Endodermal cell (in vitro differentiated cells): ENCODE data around the gene AEBP1. TPM values are rescaled to one million over a fixed set of nuclear protein-coding genes. Genes with fewer than 3 reads are reported as not detected.
A peak's percentile ranks its signal among the peaks of the same experiment; 100 is the strongest.

Source experiments
- DNase-seq: peaks from one replicate; pipeline ENCODE4 v3.0.0-alpha.2; 2017
- H3K27ac ChIP-seq: 2 replicates; pipeline ENCODE4 v1.5.1; 2013; ENCODE audit warnings: mild to moderate bottlenecking, low read depth, low read length, moderate library complexity
- H3K27me3 ChIP-seq: 2 replicates; pipeline ENCODE4 v1.6.1; 2013; ENCODE audit warnings: mild to moderate bottlenecking, low read length, moderate library complexity; ENCODE audit not compliant: insufficient read depth, control insufficient read depth, poor library complexity, severe bottlenecking
- H3K36me3 ChIP-seq: 2 replicates; pipeline ENCODE4 v1.7.0; 2013; ENCODE audit warnings: mild to moderate bottlenecking, low read length, moderate library complexity; ENCODE audit not compliant: control insufficient read depth, insufficient read depth
- H3K4me1 ChIP-seq: one replicate; pipeline ENCODE4 v1.7.0; 2013; ENCODE audit warnings: low read length; ENCODE audit not compliant: control insufficient read depth, insufficient read depth
- H3K4me3 ChIP-seq: 2 replicates; pipeline ENCODE4 v1.5.1; 2013; ENCODE audit warnings: mild to moderate bottlenecking, low read length, moderate library complexity
- H3K9ac ChIP-seq: 2 replicates; pipeline ENCODE4 v1.6.1; 2013; ENCODE audit warnings: mild to moderate bottlenecking, low read length, moderate library complexity; ENCODE audit not compliant: poor library complexity, severe bottlenecking; ENCODE audit errors: extremely low read depth
- H3K9me3 ChIP-seq: 2 replicates; pipeline ENCODE4 v1.6.1; 2013; ENCODE audit warnings: mild to moderate bottlenecking, low read length, moderate library complexity; ENCODE audit not compliant: control insufficient read depth
- H3K27ac Mint-ChIP-seq: 2 replicates; pipeline ENCODE4 v1.8.0; 2020; ENCODE audit warnings: mixed read lengths
- H3K27me3 Mint-ChIP-seq: 2 replicates; pipeline ENCODE4 v1.8.0; 2021; ENCODE audit warnings: mild to moderate bottlenecking, mixed read lengths; ENCODE audit not compliant: insufficient read depth
- H3K36me3 Mint-ChIP-seq: 2 replicates; pipeline ENCODE4 v1.8.0; 2020; ENCODE audit warnings: low read depth, mixed read lengths
- H3K4me1 Mint-ChIP-seq: 2 replicates; pipeline ENCODE4 v1.8.0; 2020; ENCODE audit warnings: mixed read lengths
- H3K4me3 Mint-ChIP-seq: 2 replicates; pipeline ENCODE4 v1.8.0; 2020; ENCODE audit warnings: mild to moderate bottlenecking, moderate library complexity, mixed read lengths
- H3K9me3 Mint-ChIP-seq: 2 replicates; pipeline ENCODE4 v1.8.0; 2020; ENCODE audit warnings: mild to moderate bottlenecking, mixed read lengths
- WGBS, 2 experiments: methylation state at CpG; one replicate each; pipeline versions ENCODE4 v1.1.5 to v1.1.7; 2013; ENCODE audit warnings: missing lambda C conversion rate in 2 of 2, mixed read lengths in 1 of 2; ENCODE audit not compliant: insufficient coverage in 1 of 2, insufficient read length in 1 of 2; 5-methylcytosine and 5-hydroxymethylcytosine counted together
- total RNA-seq, 2 donors: library from RNA; stranded (reverse); fragmentation: NEBNext Ultra II Directional in 1 of 2; extraction: Animal tissue kit (Norgen Biotek cat#: 25700) in 1 of 2; gene quantifications; 2 replicates in 1 of 2; 3 replicates in 1 of 2; pipeline ENCODE4 v1.2.1, GENCODE V29; 2021
- TF ChIP-seq, protein P1 (sequence below): fragments of 200-600 bp; sonication (generic); conservative IDR thresholded peaks from 2 replicates; pipeline ENCODE4 v1.5.0; 2021; ENCODE audit warnings: antibody characterized with exemption, mild to moderate bottlenecking

The AEBP1 gene
- total RNA-seq, 2 donors from 2014 or later = 55.2 to 65.8 TPM

DNA sequence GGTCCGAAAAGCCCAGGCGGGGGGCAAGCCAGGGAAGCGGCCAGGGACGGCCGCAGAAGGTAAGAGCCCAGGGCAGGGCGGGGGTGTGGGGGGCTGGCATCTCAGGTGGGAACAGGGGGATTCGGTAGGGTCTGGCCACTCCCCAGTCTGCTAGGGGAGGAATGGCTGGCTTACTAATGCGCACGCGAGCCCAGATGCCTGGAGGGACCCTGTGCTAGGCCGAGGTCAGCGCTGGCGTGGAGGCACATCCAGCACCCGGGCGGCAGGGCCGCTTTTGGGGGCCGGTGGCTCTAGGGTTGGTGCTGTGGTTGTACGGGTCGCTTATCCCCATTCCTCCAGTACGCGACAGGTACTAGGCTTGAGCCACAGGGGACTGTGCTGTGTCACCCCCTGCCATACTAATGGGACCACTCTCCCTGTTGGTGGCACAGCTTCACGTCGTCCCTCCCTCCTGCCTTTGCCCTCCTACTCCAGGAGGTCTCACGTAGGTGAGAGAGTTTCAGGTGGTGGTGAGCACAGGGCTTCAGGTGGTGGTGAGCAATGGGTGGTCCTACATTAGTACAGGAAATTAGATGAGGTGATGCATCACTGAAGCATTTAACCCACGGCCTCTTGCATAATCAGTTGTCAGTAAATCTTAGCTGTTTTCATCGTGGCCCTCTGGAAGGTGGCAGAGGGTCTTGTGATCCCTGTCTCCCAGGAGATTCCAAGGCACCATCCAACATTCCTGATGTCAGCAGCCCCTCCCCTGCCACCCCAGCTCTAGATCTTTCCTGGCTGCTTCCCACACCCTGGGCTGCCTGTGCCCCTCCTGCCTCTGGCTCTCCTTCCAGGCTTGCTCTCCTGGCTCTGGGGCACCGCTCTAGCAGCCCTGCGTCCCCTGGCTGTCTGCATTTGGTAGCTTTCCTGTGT, 971 bp downstream of the AEBP1 start:
- Histone ChIP-seq H3K36me3 (no peaks in the 10 kb centered on the region), H3K9ac (peak overlapping the region; percentile 53), H3K4me3 (peak overlapping the region; percentile 70), H3K9me3 (no peaks in the 10 kb centered on the region), H3K4me1 (no peaks in the 10 kb centered on the region), H3K27me3 (peaks cover 5% of the 10 kb centered on the region), H3K27ac (no peak overlapping the region)
- H3K27ac Mint-ChIP-seq = no peak overlapping the region
- 28 to 31% methylated on average over 12 to 28 of the region's 28 CpGs for WGBS, 2 experiments
- DNase-seq = peak; percentile 72
- TF ChIP-seq, protein P1, sequence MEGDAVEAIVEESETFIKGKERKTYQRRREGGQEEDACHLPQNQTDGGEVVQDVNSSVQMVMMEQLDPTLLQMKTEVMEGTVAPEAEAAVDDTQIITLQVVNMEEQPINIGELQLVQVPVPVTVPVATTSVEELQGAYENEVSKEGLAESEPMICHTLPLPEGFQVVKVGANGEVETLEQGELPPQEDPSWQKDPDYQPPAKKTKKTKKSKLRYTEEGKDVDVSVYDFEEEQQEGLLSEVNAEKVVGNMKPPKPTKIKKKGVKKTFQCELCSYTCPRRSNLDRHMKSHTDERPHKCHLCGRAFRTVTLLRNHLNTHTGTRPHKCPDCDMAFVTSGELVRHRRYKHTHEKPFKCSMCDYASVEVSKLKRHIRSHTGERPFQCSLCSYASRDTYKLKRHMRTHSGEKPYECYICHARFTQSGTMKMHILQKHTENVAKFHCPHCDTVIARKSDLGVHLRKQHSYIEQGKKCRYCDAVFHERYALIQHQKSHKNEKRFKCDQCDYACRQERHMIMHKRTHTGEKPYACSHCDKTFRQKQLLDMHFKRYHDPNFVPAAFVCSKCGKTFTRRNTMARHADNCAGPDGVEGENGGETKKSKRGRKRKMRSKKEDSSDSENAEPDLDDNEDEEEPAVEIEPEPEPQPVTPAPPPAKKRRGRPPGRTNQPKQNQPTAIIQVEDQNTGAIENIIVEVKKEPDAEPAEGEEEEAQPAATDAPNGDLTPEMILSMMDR = no peak
- H3K4me1 Mint-ChIP-seq = peaks cover 8% of the 10 kb centered on the region
- peak overlapping the region; percentile 66 for H3K4me3 Mint-ChIP-seq
- no peaks in the 10 kb centered on the region for H3K9me3 Mint-ChIP-seq
- peaks cover 6% of the 10 kb centered on the region for H3K36me3 Mint-ChIP-seq
- H3K27me3 Mint-ChIP-seq = peaks cover 21% of the 10 kb centered on the region

DNA sequence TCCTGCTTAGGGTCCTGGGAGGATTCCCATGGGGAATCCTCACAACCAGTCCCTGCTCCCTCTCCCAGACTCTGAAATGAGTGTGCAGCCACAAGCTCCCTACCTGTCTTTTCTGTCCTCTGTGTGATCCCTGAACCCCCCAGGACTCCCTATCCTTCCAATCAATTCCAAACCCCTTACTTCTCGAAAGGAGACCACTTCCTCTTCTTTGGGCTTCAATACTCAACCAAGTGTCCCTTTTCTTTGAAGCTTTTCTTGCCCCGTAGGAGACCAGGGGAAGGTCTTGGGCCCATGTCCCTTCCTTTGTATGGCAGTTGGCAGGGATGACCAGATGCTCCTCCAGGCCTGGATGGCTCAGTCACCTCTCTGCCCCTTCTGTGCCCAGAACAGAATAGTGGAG, 1.7 kb downstream of the AEBP1 start:
- Histone ChIP-seq H3K36me3 (no peaks in the 10 kb centered on the region), H3K4me1 (no peaks in the 10 kb centered on the region), H3K27ac (no peak overlapping the region), H3K9ac (no peak overlapping the region), H3K9me3 (no peaks in the 10 kb centered on the region), H3K27me3 (peaks cover 5% of the 10 kb centered on the region), H3K4me3 (no peak overlapping the region)
- peaks cover 10% of the 10 kb centered on the region for H3K36me3 Mint-ChIP-seq
- no peak overlapping the region for H3K27ac Mint-ChIP-seq
- peaks cover 8% of the 10 kb centered on the region for H3K4me1 Mint-ChIP-seq
- DNase-seq = no peak
- TF ChIP-seq, protein P1 = no peak
- H3K27me3 Mint-ChIP-seq = peaks cover 21% of the 10 kb centered on the region
- H3K4me3 Mint-ChIP-seq = peak overlapping the region; percentile 66
- H3K9me3 Mint-ChIP-seq = no peaks in the 10 kb centered on the region
- WGBS, 2 experiments = 92 to 100% methylated on average over 2 of the region's 2 CpGs

DNA sequence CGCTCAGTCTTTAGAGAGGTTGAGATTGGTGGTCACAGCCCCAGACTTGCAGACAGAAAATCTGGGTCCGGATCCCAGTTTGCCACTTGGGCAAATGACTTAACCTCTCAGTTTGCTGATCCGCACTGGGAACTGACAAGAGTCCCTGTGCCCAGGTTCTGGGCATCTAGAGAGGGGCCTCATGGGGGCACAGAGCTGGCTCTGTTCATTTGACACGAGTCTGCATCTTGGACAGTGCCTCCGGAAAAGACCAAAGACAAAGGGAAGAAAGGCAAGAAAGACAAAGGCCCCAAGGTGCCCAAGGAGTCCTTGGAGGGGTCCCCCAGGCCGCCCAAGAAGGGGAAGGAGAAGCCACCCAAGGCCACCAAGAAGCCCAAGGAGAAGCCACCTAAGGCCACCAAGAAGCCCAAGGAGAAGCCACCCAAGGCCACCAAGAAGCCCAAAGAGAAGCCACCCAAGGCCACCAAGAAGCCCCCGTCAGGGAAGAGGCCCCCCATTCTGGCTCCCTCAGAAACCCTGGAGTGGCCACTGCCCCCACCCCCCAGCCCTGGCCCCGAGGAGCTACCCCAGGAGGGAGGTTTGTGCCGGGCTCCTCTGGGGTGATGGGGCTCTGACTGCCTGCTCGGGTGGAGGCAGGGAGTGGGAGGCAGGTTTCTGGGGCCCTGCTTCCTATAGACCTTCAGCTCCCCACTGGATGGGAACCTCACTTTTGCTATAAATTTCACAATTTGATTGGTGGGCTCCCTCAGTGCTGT, 2.3 kb downstream of the AEBP1 start:
- H3K4me1 Mint-ChIP-seq = peaks cover 8% of the 10 kb centered on the region
- DNase-seq = no peak
- Histone ChIP-seq H3K27ac (no peak overlapping the region), H3K4me1 (no peaks in the 10 kb centered on the region), H3K9ac (no peak overlapping the region), H3K9me3 (no peaks in the 10 kb centered on the region), H3K36me3 (no peaks in the 10 kb centered on the region), H3K4me3 (no peak overlapping the region), H3K27me3 (peaks cover 5% of the 10 kb centered on the region)
- peaks cover 10% of the 10 kb centered on the region for H3K36me3 Mint-ChIP-seq
- H3K4me3 Mint-ChIP-seq = no peak overlapping the region
- H3K9me3 Mint-ChIP-seq = no peaks in the 10 kb centered on the region
- no peak overlapping the region for H3K27ac Mint-ChIP-seq
- TF ChIP-seq, protein P1 = no peak
- H3K27me3 Mint-ChIP-seq = peaks cover 21% of the 10 kb centered on the region
- WGBS, 2 experiments = 87 to 90% methylated on average over 7 to 10 of the region's 10 CpGs
